Activated CD8-positive, alpha-beta memory T cell treated with anti-CD3 and anti-CD28 coated beads, Interleukin-2, amount 50 U/mL, for 1 hour (primary cell): ENCODE data around the gene N4BP2L2.

Experiments
- DNase-seq: peaks from one replicate; pipeline ENCODE4 v3.0.0-alpha.2; 2020; ENCODE audit errors: extremely low read depth

Gene N4BP2L2

GRCh38 chr13:32530841-32531253 is 7.7 kb downstream of the N4BP2L2 start:
- no peak for DNase-seq

- no peak for DNase-seq
These were observed 10.2 kb downstream of the N4BP2L2 start for GRCh38 chr13:32528358-32528757.

GRCh38 chr13:32527151-32527550 is 11.4 kb downstream of the N4BP2L2 start:
- DNase-seq, result no peak

DNA sequence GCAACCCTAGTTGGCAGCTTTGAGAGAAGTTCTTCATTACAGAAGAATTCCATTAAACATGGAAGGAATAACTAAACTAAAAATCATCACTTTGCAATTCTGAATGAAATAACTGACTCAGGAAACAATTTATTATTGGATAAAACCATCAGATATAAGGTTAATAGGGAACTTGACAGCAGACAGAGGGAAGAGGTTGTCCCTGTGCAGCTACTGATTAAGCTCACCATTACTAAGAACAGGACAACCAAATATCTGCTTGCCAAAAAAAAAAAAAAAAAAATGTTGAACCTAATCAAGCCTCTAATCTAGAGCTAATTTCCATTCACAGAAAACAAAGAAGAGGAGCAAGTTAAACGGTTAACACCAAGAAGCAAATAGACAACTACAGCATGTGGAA is 12.8 kb downstream of the N4BP2L2 start:
- DNase-seq, result no peak

GRCh38 chr13:32515246-32515645 is 23.3 kb downstream of the N4BP2L2 start:
- DNase-seq, result no peak

DNA sequence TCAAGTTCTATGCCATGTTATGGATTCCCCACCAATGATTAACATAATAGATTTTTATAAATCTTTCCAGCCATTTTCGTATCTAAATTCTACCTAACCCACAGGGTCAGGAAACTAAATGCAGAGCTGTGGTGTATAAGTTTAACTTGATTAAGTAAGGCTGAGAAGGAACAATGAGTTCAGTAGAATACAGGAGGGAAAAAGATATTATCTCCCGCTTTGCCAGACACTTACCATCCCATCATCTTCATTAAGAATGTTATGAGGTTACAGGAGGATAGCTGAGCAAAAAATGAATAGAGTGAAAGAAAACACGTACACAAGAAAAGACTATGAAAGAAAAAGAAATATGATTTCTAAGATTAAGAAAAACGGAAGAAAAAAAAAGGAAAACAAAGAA is 27.1 kb downstream of the N4BP2L2 start:
- no peak for DNase-seq

DNA sequence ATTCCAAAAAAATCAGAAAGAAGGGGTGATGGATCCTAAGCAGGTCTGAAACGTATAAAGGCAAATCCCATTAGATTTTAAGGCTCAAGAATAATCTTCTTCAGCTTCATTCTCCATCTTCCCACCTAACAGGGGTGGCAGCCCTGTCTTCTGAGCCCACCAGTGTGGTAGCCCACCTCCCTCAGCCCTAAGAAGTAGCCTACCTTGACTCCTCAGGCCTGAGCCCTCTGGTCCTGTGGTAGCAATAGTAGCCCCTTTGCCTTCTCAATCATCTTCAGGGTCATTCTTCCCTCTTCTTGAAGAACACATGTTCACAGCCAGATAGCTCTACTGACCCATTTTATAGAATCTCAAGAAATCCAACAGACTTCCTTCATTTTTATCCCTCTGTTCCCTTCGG is 33.7 kb downstream of the N4BP2L2 start:
- DNase-seq, result no peak

DNA sequence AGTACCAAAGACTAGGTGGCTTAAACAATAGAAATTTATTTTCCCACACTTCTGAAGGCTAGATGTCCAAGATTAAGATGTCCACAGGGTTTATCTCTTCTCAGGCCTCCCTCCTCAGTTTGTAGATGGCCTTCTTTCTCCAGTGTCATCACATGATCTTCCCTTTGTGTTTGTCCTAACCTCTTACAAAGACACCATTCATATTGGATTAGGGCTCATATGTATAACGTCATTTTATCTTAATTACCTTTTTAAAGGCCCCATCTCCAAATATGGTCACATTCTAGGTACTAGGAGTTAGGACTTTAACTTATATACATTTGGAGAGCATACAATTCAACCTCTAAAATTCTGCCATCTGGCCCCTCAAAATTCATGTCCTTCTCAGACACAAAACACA is 34.3 kb downstream of the N4BP2L2 start:
- no peak for DNase-seq

DNA sequence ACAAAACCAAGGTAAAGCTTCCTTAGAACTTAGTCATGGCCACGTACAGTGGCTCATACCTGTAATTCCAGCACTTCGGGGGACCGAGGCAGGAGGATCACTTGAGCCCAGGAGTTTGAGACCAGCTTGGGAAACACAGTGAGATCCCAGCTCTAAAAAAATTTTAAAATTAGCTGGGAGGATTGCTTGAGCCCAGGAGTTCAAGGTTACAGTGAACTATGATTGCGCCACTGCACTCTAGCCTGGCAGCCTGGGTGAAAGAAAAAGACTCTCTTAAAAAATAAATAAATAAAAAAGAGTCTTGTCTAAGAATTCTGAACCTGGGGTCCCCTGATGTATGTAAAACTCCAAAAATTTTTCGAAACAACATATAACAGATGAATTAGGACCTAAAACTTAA is 34.9 kb downstream of the N4BP2L2 start:
- no peak for DNase-seq

DNA sequence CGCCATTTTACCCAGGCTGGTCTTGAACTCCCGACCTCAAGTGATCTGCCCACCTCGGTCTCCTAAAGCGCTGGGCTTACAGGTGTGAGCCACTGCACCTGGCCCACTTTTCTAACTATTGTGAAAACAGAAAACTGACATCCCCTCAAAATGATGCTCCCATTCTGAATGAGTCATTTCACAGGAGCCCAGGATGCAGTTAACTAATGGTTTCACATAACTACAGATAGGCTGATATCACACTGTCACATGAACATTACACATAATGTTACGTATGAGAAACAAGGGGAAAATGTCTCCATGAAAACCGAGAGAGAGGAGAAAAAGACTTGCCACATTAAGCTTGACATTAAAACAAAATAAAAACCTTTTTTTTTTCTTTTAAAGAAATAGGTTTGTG is 37.5 kb downstream of the N4BP2L2 start:
- no peak for DNase-seq

GRCh38 chr13:32499538-32500210 is 38.9 kb downstream of the N4BP2L2 start:
- DNase-seq, result no peak

DNA sequence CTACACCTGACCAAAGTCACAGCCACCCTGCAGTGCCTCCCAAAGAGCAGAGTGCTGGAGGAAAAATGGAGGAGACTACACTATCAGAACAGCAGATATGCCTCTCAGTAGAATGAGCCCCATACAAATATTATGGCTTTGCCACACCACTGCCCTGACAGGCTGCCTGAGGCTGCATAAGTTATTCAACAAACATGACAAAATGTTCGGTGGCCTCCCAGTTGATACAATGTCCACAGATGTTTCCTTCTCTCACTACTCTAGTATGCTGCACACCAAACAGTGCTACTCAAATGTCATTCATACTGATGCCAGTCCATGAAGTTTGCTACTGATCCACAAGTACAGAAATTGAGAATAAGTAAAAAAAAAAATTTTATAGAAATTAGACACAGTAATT is 41.0 kb downstream of the N4BP2L2 start:
- DNase-seq, result no peak

GRCh38 chr13:32496599-32497160 is 41.9 kb downstream of the N4BP2L2 start:
- no peak for DNase-seq

DNA sequence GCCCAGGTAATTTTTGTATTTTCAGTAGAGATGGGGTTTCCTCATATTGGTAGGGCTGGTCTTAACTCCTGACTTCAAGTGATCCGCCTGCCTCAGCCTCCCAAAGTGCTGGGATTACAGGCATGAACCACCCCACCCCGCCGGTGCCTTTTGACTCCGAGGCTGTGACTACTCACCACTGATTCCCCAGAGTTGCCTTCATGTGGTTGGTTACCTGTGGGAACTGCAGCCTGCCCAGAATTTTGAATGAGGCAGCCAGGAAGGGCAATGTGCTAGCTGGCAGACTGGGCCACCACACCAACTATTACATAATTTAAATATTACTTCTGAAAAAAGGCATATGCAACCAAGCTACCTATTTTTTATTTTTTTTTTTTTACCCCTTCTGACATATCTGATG is 42.8 kb downstream of the N4BP2L2 start:
- no peak for DNase-seq

DNA sequence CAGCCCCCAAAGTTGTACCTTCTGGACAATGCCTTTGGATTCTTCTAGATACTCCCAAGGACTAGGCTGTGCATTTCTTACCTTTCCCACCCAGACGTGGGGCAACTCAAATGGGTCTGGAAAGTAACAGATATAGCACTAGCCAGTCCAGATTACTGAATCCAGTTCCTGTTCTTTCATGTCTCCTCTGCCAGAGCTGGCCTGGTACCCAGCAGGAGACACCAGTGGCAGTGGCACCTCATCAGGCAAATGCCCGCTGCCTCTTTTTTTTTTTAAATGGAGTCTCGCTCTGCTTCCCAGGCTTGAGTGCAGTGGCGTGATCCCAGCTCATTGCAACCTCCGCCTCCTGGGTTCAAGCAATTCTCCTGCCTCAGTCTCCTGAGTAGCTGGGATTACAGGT is 43.2 kb downstream of the N4BP2L2 start:
- DNase-seq, result no peak

- no peak for DNase-seq
These were observed 47.6 kb downstream of the N4BP2L2 start for GRCh38 chr13:32491028-32491427.

GRCh38 chr13:32476892-32477291 is 61.7 kb downstream of the N4BP2L2 start:
- DNase-seq, result no peak

DNA sequence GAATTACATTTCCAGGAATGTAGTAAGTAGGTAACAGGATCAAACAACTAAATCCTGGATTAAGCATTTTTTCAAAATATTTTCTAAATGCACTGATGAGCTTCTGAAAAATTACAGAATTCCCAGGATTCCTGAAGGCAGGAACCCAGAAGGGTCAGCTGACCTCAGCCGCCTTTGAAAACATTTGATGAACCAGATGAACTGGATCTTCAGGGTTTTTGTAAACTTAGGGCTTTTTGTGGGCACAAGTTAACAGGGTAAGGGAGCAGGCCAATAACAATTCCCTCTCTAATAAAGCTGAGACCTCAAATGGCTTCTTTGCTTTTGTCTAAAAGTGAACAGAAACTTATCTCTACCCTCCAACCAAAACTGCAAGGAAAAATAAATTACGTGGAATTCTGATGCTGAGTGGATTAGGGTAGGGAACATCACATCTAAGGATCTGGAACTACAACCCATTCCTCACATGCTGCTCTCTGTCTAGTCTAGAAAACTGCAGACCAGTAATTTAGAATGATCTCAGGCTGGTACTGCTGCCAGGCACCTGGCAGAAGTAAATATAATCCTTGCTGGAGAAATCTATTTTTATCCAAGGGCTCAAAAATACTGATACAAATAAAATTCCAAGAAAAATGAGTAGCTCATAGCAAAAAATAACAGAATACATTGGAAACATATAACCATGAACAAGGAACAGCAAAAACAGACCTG is 62.4 kb downstream of the N4BP2L2 start:
- DNase-seq, result no peak

- DNase-seq, result no peak
These were observed 63.4 kb downstream of the N4BP2L2 start for GRCh38 chr13:32474999-32475792.

- DNase-seq, result no peak
These were observed 64.9 kb downstream of the N4BP2L2 start for GRCh38 chr13:32473650-32474049.

DNA sequence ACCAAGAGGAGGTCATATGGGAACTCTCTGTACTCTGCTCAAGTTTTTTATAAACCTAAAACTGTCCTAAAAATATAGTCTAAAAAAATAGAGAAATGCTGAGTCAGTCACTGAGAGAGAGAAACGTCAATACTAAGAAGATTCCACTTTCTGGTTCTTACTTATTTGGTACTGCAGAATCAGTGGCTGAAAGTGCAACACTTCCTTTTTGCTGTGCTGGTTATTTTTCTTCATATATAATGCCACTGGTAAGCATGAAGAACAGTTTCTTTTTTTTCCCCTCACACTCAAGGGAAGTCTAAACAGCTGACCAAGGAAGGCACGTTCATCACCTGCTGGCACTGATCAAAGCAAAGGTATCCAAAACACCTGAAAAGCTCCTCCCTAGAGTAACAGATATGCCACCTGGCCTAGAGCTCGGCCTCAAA is 66.4 kb downstream of the N4BP2L2 start:
- no peak for DNase-seq

DNA sequence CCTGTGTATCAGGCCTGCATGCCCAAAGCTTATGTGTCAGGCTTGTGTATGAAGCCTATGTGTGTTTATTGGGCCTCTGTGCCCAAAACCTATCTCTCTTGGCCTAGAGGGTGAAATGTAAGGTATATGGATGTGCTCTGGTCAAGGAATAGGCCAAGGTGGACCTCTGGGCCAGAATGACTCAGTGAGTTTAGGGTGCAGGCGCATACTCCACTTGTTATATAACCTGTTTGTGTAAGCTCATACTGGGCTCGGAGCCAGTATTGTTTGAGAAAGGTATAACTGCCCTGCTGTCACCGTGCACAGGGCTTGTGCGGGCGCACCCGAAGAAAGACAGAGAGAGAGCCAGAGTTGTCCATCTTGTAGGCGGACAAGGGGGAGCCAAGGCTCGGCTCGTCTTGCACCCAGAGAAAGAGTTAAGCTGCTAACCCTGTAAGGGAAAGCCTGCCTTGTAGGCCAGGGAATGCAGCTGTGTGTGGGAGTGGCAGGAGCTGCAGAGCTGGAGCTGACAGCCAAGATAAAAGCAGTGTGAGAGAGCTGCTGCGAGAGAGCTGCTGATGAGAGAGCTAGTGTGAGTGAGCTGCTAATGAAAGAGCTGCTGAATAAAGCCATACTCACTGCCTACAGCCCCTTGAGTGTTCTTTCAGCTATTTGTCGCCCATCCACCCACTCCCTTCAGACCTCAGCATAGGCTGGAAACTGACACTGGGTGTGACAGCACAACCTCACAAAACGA is 67.2 kb downstream of the N4BP2L2 start:
- no peak for DNase-seq
